ENCODE data around the gene CLSTN3. TPM values are rescaled to one million over a fixed set of nuclear protein-coding genes. Genes with fewer than 3 reads are reported as not detected.

The CLSTN3 gene
- total and polyA plus RNA-seq, 9 of the 15 experiments (the other 6 are each of a cell fraction or from before 2014, with no cell fraction given), result 0.08 to 23.2 (median 11.0) TPM

GRCh38 chr12:7205091-7205490 is 74.9 kb downstream of the CLSTN3 start (continued):
- TF ChIP-seq, protein P1, sequence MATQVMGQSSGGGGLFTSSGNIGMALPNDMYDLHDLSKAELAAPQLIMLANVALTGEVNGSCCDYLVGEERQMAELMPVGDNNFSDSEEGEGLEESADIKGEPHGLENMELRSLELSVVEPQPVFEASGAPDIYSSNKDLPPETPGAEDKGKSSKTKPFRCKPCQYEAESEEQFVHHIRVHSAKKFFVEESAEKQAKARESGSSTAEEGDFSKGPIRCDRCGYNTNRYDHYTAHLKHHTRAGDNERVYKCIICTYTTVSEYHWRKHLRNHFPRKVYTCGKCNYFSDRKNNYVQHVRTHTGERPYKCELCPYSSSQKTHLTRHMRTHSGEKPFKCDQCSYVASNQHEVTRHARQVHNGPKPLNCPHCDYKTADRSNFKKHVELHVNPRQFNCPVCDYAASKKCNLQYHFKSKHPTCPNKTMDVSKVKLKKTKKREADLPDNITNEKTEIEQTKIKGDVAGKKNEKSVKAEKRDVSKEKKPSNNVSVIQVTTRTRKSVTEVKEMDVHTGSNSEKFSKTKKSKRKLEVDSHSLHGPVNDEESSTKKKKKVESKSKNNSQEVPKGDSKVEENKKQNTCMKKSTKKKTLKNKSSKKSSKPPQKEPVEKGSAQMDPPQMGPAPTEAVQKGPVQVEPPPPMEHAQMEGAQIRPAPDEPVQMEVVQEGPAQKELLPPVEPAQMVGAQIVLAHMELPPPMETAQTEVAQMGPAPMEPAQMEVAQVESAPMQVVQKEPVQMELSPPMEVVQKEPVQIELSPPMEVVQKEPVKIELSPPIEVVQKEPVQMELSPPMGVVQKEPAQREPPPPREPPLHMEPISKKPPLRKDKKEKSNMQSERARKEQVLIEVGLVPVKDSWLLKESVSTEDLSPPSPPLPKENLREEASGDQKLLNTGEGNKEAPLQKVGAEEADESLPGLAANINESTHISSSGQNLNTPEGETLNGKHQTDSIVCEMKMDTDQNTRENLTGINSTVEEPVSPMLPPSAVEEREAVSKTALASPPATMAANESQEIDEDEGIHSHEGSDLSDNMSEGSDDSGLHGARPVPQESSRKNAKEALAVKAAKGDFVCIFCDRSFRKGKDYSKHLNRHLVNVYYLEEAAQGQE (IDR thresholded peaks at IDR 0.05; ENCODE audit: borderline replicate concordance), result no peak
- TF ChIP-seq, protein P1 (CRISPR knock-in tag; IDR thresholded peaks at IDR 0.05; ENCODE audit: low read depth), result no peak
- no peak for TF ChIP-seq PHF20 (IDR thresholded peaks at IDR 0.05; ENCODE audit: partially characterized antibody)
- no peak for TF ChIP-seq HNRNPL (IDR thresholded peaks at IDR 0.05; ENCODE audit: low read depth, low read length)
- no peak for TF ChIP-seq PTBP1 (IDR thresholded peaks at IDR 0.05; ENCODE audit: low read depth, low read length)

All from K562 (cell line).